ENCODE measurements around the gene HAGHL. TPM values are rescaled to one million over a fixed set of nuclear protein-coding genes. Genes with fewer than 3 reads are reported as not detected.
"Not testable (repeated sequence)": the region's sequence is repeated elsewhere in the genome, so short reads cannot be mapped to it uniquely, and the experiment has no call there.

HAGHL gene
- total and polyA plus RNA-seq, 2 experiments from 2014 or later = 21.6 to 35.3 TPM

GRCh38 chr16:754121-754607, 27.3 kb downstream of the HAGHL start:
- not testable (repeated sequence) for H3K4me3 ChIP-seq; H3F3A ChIP-seq (replicated peaks; ENCODE audit: low read depth); H3K4me1 ChIP-seq (ENCODE audit: insufficient read depth); H4K20me1 ChIP-seq (replicated peaks; ENCODE audit: insufficient read depth); H3K27ac Mint-ChIP-seq; H3K9me3 Mint-ChIP-seq; H3K36me3 Mint-ChIP-seq (ENCODE audit: low read depth); H3K79me2 ChIP-seq (replicated peaks; ENCODE audit: insufficient read depth); H3K36me3 ChIP-seq (ENCODE audit: insufficient read depth); H2AFZ ChIP-seq; H3K27me3 ChIP-seq (ENCODE audit: insufficient read depth); H3K9me2 ChIP-seq (ENCODE audit: insufficient read depth); DNase-seq (ENCODE audit: low spot score); H3K4me2 ChIP-seq; ATAC-seq; H3K4me3 Mint-ChIP-seq; H3K27ac ChIP-seq (ENCODE audit: low read depth)
- peaks cover 14% of the 10 kb centered on the region for H3K27me3 Mint-ChIP-seq (ENCODE audit: insufficient read depth, low read depth, poor library complexity)
- peaks cover 21% of the 10 kb centered on the region for H3K4me1 Mint-ChIP-seq

GRCh38 chr16:754656-755055, 27.8 kb downstream of the HAGHL start:
- Histone ChIP-seq H3K4me3 (no peak overlapping the region), H3K36me3 (ENCODE audit: insufficient read depth) (no peaks in the 10 kb centered on the region), H3K27ac (ENCODE audit: low read depth) (no peak overlapping the region), H3K9me2 (ENCODE audit: insufficient read depth) (no peaks in the 10 kb centered on the region), H3K4me2 (no peak overlapping the region), H2AFZ (no peak overlapping the region), H3K27me3 (ENCODE audit: insufficient read depth) (no peaks in the 10 kb centered on the region), H3F3A (replicated peaks; ENCODE audit: low read depth) (0 out of 2 replicates have a peak, but pooled peaks cover 5% of the 10 kb centered on the region), H3K4me1 (ENCODE audit: insufficient read depth) (peaks cover 5% of the 10 kb centered on the region), H4K20me1 (replicated peaks; ENCODE audit: insufficient read depth) (no peaks in the 10 kb centered on the region), H3K79me2 (replicated peaks; ENCODE audit: insufficient read depth) (no peaks in the 10 kb centered on the region)
- Mint-ChIP-seq H3K27ac (no peak overlapping the region), H3K36me3 (ENCODE audit: low read depth) (no peaks in the 10 kb centered on the region), H3K4me1 (peaks cover 21% of the 10 kb centered on the region), H3K4me3 (no peak overlapping the region), H3K27me3 (ENCODE audit: insufficient read depth, low read depth, poor library complexity) (peaks cover 14% of the 10 kb centered on the region), H3K9me3 (no peaks in the 10 kb centered on the region; the same call in 2 of the 3 replicates)
- ATAC-seq (no peak), DNase-seq (ENCODE audit: low spot score) (no peak)
- TF ChIP-seq EZH2phosphoT487 (IDR thresholded peaks at IDR 0.05; ENCODE audit: unreplicated experiment) (no peak), ZNF114 (CRISPR knock-in tag; IDR thresholded peaks at IDR 0.05) (no peak), EZH2 (IDR thresholded peaks at IDR 0.05; ENCODE audit: low read depth, unreplicated experiment) (no peak)

GRCh38 chr16:756428-756827, 29.5 kb downstream of the HAGHL start:
- no peaks in the 10 kb centered on the region for H3K9me2 ChIP-seq (ENCODE audit: insufficient read depth)
- no peaks in the 10 kb centered on the region for H3K27me3 ChIP-seq (ENCODE audit: insufficient read depth)
- H2AFZ ChIP-seq = no peak overlapping the region
- Mint-ChIP-seq H3K4me1 (peaks cover 14% of the 10 kb centered on the region), H3K9me3 (no peaks in the 10 kb centered on the region; the same call in 1 of the 3 replicates), H3K4me3 (no peak overlapping the region), H3K27ac (no peak overlapping the region), H3K27me3 (ENCODE audit: insufficient read depth, low read depth, poor library complexity) (peaks cover 15% of the 10 kb centered on the region), H3K36me3 (ENCODE audit: low read depth) (no peaks in the 10 kb centered on the region)
- H3K4me1 ChIP-seq (ENCODE audit: insufficient read depth) = peaks cover 5% of the 10 kb centered on the region
- no peaks in the 10 kb centered on the region for H3K79me2 ChIP-seq (replicated peaks; ENCODE audit: insufficient read depth)
- DNase-seq (ENCODE audit: low spot score) (no peak), ATAC-seq (no peak)
- no peaks in the 10 kb centered on the region for H4K20me1 ChIP-seq (replicated peaks; ENCODE audit: insufficient read depth)
- H3F3A ChIP-seq (replicated peaks; ENCODE audit: low read depth) = no peaks in the 10 kb centered on the region
- H3K27ac ChIP-seq (ENCODE audit: low read depth) = no peak overlapping the region
- no peaks in the 10 kb centered on the region for H3K36me3 ChIP-seq (ENCODE audit: insufficient read depth)
- no peak for TF ChIP-seq CTCF (conservative IDR thresholded peaks at IDR 0.05; ENCODE audit: low read depth in 2 of 2)
- TF ChIP-seq POLR2AphosphoS5 (IDR thresholded peaks at IDR 0.05; ENCODE audit: low read depth) = no peak
- no peak for TF ChIP-seq ZNF462 (CRISPR knock-in tag; IDR thresholded peaks at IDR 0.05)
- TF ChIP-seq ZNF331 (CRISPR knock-in tag; IDR thresholded peaks at IDR 0.05; ENCODE audit: low read depth) = no peak
- no peak overlapping the region for H3K4me3 ChIP-seq
- no peak overlapping the region for H3K4me2 ChIP-seq
